ENCODE results near the gene SIL1. TPM values are rescaled to one million over a fixed set of nuclear protein-coding genes. Genes with fewer than 3 reads are reported as not detected.
A peak's percentile ranks its signal among the peaks of the same experiment; 100 is the strongest.

The SIL1 gene
- total RNA-seq, 1 donor from 2014 or later = 32.3 TPM

GRCh38 chr5:138936968-138937345, 261.2 kb downstream of the SIL1 start:
- DNase-seq (ENCODE audit: low read depth) = no peak
- no peak overlapping the region for H3K4me3 ChIP-seq (ENCODE audit: low read depth, low read length)
- TF ChIP-seq CTCF (conservative IDR thresholded peaks at IDR 0.05; ENCODE audit: low read depth, low read length) = no peak

GRCh38 chr5:138936225-138936967, 261.8 kb downstream of the SIL1 start:
- no peak for DNase-seq (ENCODE audit: low read depth)
- TF ChIP-seq CTCF (conservative IDR thresholded peaks at IDR 0.05; ENCODE audit: low read depth, low read length) = no peak

GRCh38 chr5:138935466-138935865, 262.7 kb downstream of the SIL1 start:
- TF ChIP-seq CTCF (conservative IDR thresholded peaks at IDR 0.05; ENCODE audit: low read depth, low read length) = no peak
- no peak for DNase-seq (ENCODE audit: low read depth)
- H3K4me3 ChIP-seq (ENCODE audit: low read depth, low read length) = no peak overlapping the region

More at GRCh38 chr5:138936225-138936967, 261.8 kb downstream of the SIL1 start:
- H3K4me3 ChIP-seq (ENCODE audit: low read depth, low read length) = no peak overlapping the region

GRCh38 chr5:138934971-138935370, 263.2 kb downstream of the SIL1 start:
- DNase-seq (ENCODE audit: low read depth) = no peak
- no peak overlapping the region for H3K4me3 ChIP-seq (ENCODE audit: low read depth, low read length)
- TF ChIP-seq CTCF (conservative IDR thresholded peaks at IDR 0.05; ENCODE audit: low read depth, low read length) = no peak

GRCh38 chr5:138933522-138934290, 264.5 kb downstream of the SIL1 start:
- no peak for TF ChIP-seq CTCF (conservative IDR thresholded peaks at IDR 0.05; ENCODE audit: low read depth, low read length)
- no peak overlapping the region for H3K4me3 ChIP-seq (ENCODE audit: low read depth, low read length)
- DNase-seq (ENCODE audit: low read depth) = no peak

- no peak overlapping the region for H3K4me3 ChIP-seq (ENCODE audit: low read depth, low read length)
- DNase-seq (ENCODE audit: low read depth) = no peak
Observed at GRCh38 chr5:138932171-138932810, 265.9 kb downstream of the SIL1 start.

More at GRCh38 chr5:138932171-138932810, 265.9 kb downstream of the SIL1 start:
- peak; percentile 34 for TF ChIP-seq CTCF (conservative IDR thresholded peaks at IDR 0.05; ENCODE audit: low read depth, low read length)

Data from epithelial cell of proximal tubule (primary cell).